Fibroblast of lung (primary cell): ENCODE results near the gene UQCRH. TPM values are rescaled to one million over a fixed set of nuclear protein-coding genes. Genes with fewer than 3 reads are reported as not detected.

ENCODE experiments used
- polyA plus RNA-seq, 2 donors: library from polyadenylated mRNA; depleted of rRNA in 1 of 2; stranded (reverse) in 1 of 2; unstranded in 1 of 2; fragments of >200 nt; gene quantifications; 2 replicates each; pipeline ENCODE4 v1.2.1, GENCODE V29; 2011 to 2012; ENCODE audit warnings: missing spikeins in 1 of 2
- total RNA-seq: library from RNA; depleted of rRNA; stranded (reverse); fragments of >200 nt; gene quantifications from 2 replicates; pipeline ENCODE4 v1.2.1, GENCODE V29; 2014

UQCRH gene
- total and polyA plus RNA-seq, 2 donors (not counting 1 experiment from before 2014, with no cell fraction given): 447 to 514 TPM

Other genes with a start within 250 kb of the UQCRH start
- gene PIK3R3, start 171.1 kb upstream of the UQCRH start, total RNA-seq: 1.8 and 3.3 TPM in 2 replicates
- gene PIK3R3, start 171.1 kb upstream of the UQCRH start, polyA plus RNA-seq: 4.1 and 5.4 TPM in 2 replicates
- 0.17 and 0.26 TPM in 2 replicates for gene TSPAN1, start 128.6 kb upstream of the UQCRH start, total RNA-seq
- 0.91 and 0.94 TPM in 2 replicates for gene TSPAN1, start 128.6 kb upstream of the UQCRH start, polyA plus RNA-seq
- not detected in 2 replicates for gene P3R3URF, start 127.2 kb upstream of the UQCRH start, total RNA-seq
- gene P3R3URF, start 127.2 kb upstream of the UQCRH start, polyA plus RNA-seq: not detected in 2 replicates
- gene POMGNT1, start 105.3 kb upstream of the UQCRH start, total RNA-seq: 36.7 and 51.7 TPM in 2 replicates
- 42.2 and 47.6 TPM in 2 replicates for gene POMGNT1, start 105.3 kb upstream of the UQCRH start, polyA plus RNA-seq
- 3.1 and 5.4 TPM in 2 replicates for gene LURAP1, start 100.4 kb upstream of the UQCRH start, total RNA-seq
- 1.8 and 2.6 TPM in 2 replicates for gene LURAP1, start 100.4 kb upstream of the UQCRH start, polyA plus RNA-seq
- 0.26 and 0.66 TPM in 2 replicates for gene RAD54L, start 55.9 kb upstream of the UQCRH start, total RNA-seq
- gene RAD54L, start 55.9 kb upstream of the UQCRH start, polyA plus RNA-seq: 1.3 and 6.9 TPM in 2 replicates
- 65.5 and 89.0 TPM in 2 replicates for gene LRRC41, start 82 bp upstream of the UQCRH start, total RNA-seq
- 55.3 and 59.7 TPM in 2 replicates for gene LRRC41, start 82 bp upstream of the UQCRH start, polyA plus RNA-seq
- gene NSUN4, start 37.1 kb downstream of the UQCRH start, total RNA-seq: 12.6 and 16.0 TPM in 2 replicates
- 16.9 and 18.3 TPM in 2 replicates for gene NSUN4, start 37.1 kb downstream of the UQCRH start, polyA plus RNA-seq
- 1.7 and 2.1 TPM in 2 replicates for gene FAAH, start 90.6 kb downstream of the UQCRH start, total RNA-seq
- gene FAAH, start 90.6 kb downstream of the UQCRH start, polyA plus RNA-seq: 0.27 and 0.61 TPM in 2 replicates
- not detected in 2 replicates for gene DMBX1, start 186.1 kb downstream of the UQCRH start, total RNA-seq
- gene DMBX1, start 186.1 kb downstream of the UQCRH start, polyA plus RNA-seq: not detected in 2 replicates
- not detected in 2 replicates for gene KNCN, start 247.9 kb downstream of the UQCRH start, total RNA-seq
- gene KNCN, start 247.9 kb downstream of the UQCRH start, polyA plus RNA-seq: not detected in 2 replicates